Colonic mucosa (tissue), 4 donors: ENCODE results near the gene KCNIP1. TPM values are rescaled to one million over a fixed set of nuclear protein-coding genes. Genes with fewer than 3 reads are reported as not detected.

ENCODE experiments used
- DNase-seq: peaks from one replicate; pipeline ENCODE4 v3.0.0-alpha.2; 2020
- H3K27ac ChIP-seq: fragments of 200-600 bp; one replicate; pipeline ENCODE4 v1.8.0; 2021
- H3K27me3 ChIP-seq: fragments of 200-600 bp; one replicate; pipeline ENCODE4 v1.8.0; 2021
- H3K36me3 ChIP-seq: fragments of 200-600 bp; one replicate; pipeline ENCODE4 v1.8.0; 2021
- H3K4me1 ChIP-seq: fragments of 200-600 bp; one replicate; pipeline ENCODE4 v1.8.0; 2021; ENCODE audit warnings: mild to moderate bottlenecking
- H3K4me3 ChIP-seq: fragments of 200-600 bp; one replicate; pipeline ENCODE4 v1.8.0; 2021
- H3K9ac ChIP-seq, 2 donors: one replicate each; pipeline ENCODE4 v1.7.0; 2013; ENCODE audit warnings: control low read depth in 2 of 2, low read depth in 2 of 2, low read length in 2 of 2
- H3K9me3 ChIP-seq: fragments of 200-600 bp; one replicate; pipeline ENCODE4 v1.8.0; 2021
- intact Hi-C: fragments of 100-400 bp; cut with DNase I; formaldehyde crosslinking; loops from one replicate; pipeline ENCODE4 v1.14.1; 2022
- total RNA-seq, 2 donors: library from RNA; stranded (reverse); fragmentation: NEBNext Ultra II Directional in 1 of 2; extraction: Animal tissue kit (Norgen Biotek cat#: 25700) in 1 of 2; gene quantifications; one replicate each; pipeline ENCODE4 v1.2.1, GENCODE V29; 2021
- TF ChIP-seq, protein P1 (sequence below): fragments of 200-600 bp; IDR thresholded peaks from one replicate; pipeline ENCODE4 v1.8.0; 2022; ENCODE audit warnings: antibody characterized with exemption, mild to moderate bottlenecking
- donor health status: healthy.
- donor health status: DM: no; HTN: no; CAD: no.
- donor health status: DM: no; HTN: no; CAD: no.

The KCNIP1 gene
- total RNA-seq, 2 donors from 2014 or later, result 0.24 to 0.25 TPM

DNA sequence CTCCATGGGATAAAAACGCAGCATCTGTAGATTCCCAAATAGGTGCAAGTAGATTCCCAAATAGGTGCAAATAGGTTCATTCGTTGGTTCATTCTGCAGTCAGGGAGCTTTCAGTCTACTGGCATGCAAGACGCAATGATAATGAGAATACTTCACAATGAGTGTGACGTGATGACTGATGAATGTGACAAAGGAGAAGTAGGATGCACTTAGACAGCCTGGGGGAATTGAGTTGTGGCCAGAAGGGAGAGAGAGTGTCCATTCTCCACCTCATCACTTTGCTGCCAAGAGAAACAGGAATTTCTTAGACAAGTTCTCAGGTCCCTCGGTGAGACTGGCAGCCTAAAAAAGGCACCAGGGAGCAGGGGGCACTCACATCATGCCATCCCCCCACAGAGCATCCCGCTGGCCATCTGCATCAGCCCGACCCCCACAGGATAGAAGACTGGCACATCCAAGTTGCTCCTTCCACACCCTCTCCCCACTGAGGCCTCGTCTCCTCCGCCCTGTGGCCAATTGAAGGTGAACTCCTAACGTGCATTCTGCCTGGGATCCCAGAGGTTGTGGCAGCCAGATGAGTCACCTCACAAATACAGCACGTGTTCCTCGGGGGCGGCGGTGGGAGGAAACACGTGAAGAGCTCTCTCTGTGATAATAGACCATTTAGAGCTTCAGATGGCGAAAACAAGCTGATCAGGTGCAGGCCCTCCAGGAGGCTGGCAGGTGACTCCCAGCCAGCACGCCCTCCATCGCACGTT is 19.9 kb upstream of the KCNIP1 start:
- no peak for DNase-seq
- intact Hi-C loops, result no loop called here

DNA sequence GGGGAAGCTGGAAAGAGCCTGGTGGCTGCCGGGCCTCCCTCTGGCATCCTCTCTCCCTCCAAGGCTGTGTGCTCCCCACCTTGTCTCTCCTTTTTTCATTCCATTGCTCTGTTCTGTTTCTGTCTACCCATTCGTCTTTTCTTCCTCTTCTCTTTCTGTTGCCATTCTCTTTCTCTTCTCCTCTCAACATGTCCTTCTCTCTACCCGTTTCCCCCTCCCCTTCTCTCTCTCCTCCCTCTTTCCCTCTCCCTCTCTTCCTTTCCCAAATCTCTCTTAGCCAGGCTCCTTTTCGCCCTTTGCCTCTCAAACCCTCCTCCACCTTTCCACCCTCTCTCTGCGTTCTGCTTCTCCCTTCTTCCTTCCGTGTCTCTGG is 19.4 kb upstream of the KCNIP1 start:
- peaks cover 3% of the 10 kb centered on the region for H3K27me3 ChIP-seq
- intact Hi-C loops, result no loop called here
- H3K9me3 ChIP-seq, result no peaks in the 10 kb centered on the region
- H3K4me1 ChIP-seq, result no peaks in the 10 kb centered on the region
- H3K9ac ChIP-seq, result no peak overlapping the region
- no peak for DNase-seq
- no peaks in the 10 kb centered on the region for H3K36me3 ChIP-seq
- no peak overlapping the region for H3K4me3 ChIP-seq
- no peak overlapping the region for H3K27ac ChIP-seq
- TF ChIP-seq, protein P1, sequence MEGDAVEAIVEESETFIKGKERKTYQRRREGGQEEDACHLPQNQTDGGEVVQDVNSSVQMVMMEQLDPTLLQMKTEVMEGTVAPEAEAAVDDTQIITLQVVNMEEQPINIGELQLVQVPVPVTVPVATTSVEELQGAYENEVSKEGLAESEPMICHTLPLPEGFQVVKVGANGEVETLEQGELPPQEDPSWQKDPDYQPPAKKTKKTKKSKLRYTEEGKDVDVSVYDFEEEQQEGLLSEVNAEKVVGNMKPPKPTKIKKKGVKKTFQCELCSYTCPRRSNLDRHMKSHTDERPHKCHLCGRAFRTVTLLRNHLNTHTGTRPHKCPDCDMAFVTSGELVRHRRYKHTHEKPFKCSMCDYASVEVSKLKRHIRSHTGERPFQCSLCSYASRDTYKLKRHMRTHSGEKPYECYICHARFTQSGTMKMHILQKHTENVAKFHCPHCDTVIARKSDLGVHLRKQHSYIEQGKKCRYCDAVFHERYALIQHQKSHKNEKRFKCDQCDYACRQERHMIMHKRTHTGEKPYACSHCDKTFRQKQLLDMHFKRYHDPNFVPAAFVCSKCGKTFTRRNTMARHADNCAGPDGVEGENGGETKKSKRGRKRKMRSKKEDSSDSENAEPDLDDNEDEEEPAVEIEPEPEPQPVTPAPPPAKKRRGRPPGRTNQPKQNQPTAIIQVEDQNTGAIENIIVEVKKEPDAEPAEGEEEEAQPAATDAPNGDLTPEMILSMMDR, result no peak

More for the DNA sequence above, 19.9 kb upstream of the KCNIP1 start:
- H3K27ac ChIP-seq, result no peak overlapping the region
- peaks cover 3% of the 10 kb centered on the region for H3K27me3 ChIP-seq
- no peaks in the 10 kb centered on the region for H3K9me3 ChIP-seq
- H3K4me3 ChIP-seq, result no peak overlapping the region
- TF ChIP-seq, protein P1, result no peak
- H3K36me3 ChIP-seq, result no peaks in the 10 kb centered on the region
- no peak overlapping the region for H3K9ac ChIP-seq
- H3K4me1 ChIP-seq, result no peaks in the 10 kb centered on the region

DNA sequence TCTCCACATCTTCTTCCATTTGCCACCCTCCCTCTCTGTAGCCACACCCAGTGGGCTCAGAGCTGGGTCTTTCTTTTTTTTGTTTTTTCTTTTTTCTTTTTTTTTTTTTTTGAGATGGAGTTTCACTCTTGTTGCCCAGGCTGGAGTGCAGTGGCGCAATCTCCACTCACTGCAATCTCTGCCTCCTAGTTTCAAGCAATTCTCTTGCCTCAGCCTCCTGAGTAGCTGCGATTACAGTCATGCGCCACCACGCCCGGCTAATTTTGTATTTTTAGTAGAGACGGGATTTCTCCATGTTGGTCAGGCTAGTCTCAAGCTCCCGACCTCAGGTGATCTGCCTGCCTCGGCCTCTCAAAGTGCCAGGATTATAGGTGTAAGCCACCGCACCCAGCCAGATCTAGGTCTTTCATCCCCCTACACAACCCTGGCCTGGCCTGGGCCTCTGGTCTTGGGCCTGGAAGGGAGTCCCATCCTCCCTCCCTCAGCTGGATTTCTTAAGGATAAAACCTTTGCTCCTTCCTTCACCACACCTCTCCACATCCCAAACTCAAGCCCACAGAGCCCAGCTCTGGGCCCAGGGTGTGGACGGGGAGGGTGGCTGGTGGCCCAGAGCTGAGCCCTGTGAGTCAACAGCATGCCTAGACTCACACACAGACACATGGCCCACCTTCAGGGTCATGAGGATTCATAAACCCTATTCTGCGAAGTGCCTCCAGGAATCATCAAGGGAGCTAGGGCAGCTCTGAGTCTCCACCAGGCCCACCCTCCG is 18.8 kb upstream of the KCNIP1 start:
- Histone ChIP-seq H3K4me1 (no peaks in the 10 kb centered on the region), H3K9me3 (no peaks in the 10 kb centered on the region), H3K36me3 (no peaks in the 10 kb centered on the region), H3K9ac (no peak overlapping the region), H3K4me3 (no peak overlapping the region), H3K27me3 (no peaks in the 10 kb centered on the region), H3K27ac (no peak overlapping the region)
- TF ChIP-seq, protein P1, result no peak
- no peak for DNase-seq
- intact Hi-C loops, result no loop called here

DNA sequence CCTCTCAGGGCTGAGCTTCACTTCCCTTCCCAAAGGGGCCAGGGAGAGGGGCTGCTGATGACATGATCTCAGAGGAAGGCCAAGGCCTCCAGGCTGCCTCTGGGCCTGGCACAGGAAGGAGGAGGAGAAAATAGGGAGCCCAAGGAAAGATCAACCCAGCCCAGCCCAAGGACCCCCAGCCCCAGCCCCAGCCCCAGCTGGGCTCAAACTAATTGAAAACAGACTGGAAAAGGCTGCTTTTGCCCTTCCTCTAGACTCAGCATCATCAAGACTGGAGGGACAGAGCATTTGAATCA is 18.3 kb upstream of the KCNIP1 start:
- no peaks in the 10 kb centered on the region for H3K9me3 ChIP-seq
- no peaks in the 10 kb centered on the region for H3K4me1 ChIP-seq
- no peak for DNase-seq
- TF ChIP-seq, protein P1, result no peak
- intact Hi-C loops, result no loop called here
- H3K4me3 ChIP-seq, result no peak overlapping the region
- H3K27me3 ChIP-seq, result no peaks in the 10 kb centered on the region
- H3K36me3 ChIP-seq, result no peaks in the 10 kb centered on the region
- no peak overlapping the region for H3K27ac ChIP-seq
- H3K9ac ChIP-seq, result no peak overlapping the region

DNA sequence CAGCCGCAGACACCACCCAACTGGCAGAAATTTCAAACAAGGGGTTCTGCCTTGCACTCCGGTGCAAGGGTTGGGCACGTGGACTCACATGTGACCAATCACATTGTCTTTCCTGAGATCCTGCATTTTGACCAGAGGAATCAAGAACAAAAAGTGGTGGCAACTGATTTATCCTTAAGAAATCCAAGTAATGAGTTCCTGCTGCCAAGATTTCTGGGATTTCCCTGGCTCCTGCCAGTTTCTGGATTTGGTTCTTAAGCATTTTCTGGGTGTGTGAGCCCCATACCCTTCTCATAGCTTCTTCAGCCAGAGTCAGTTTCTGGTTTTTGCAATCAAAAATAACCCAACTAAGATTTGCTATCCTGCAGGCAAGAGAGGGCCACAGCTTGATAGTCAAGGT is 17.4 kb upstream of the KCNIP1 start:
- intact Hi-C loops, result no loop called here
- Histone ChIP-seq H3K27me3 (no peaks in the 10 kb centered on the region), H3K4me3 (no peak overlapping the region), H3K27ac (no peak overlapping the region), H3K4me1 (no peaks in the 10 kb centered on the region), H3K9ac (no peak overlapping the region), H3K36me3 (no peaks in the 10 kb centered on the region), H3K9me3 (no peaks in the 10 kb centered on the region)
- TF ChIP-seq, protein P1, result no peak
- DNase-seq, result no peak
